Fibroblast of skin of left biceps (primary cell): ENCODE data around the gene USP10.

ENCODE experiments used
- DNase-seq, 2 experiments: peaks; one replicate each; pipeline ENCODE4 v3.0.0-alpha.2; 2013; ENCODE audit warnings: low read depth in 2 of 2

Gene USP10

GRCh38 chr16:84700446-84701300, 873 bp downstream of the USP10 start:
- DNase-seq: no peak

GRCh38 chr16:84703681-84704080, 3.9 kb downstream of the USP10 start:
- DNase-seq: no peak

- no peak for DNase-seq
Observed at GRCh38 chr16:84704253-84704652, 4.5 kb downstream of the USP10 start.

GRCh38 chr16:84706856-84707255, 7.1 kb downstream of the USP10 start:
- no peak for DNase-seq

GRCh38 chr16:84709609-84710008, 9.8 kb downstream of the USP10 start:
- DNase-seq: no peak

GRCh38 chr16:84710686-84711085, 10.9 kb downstream of the USP10 start:
- no peak for DNase-seq

- no peak for DNase-seq
Observed at GRCh38 chr16:84712138-84712671, 12.4 kb downstream of the USP10 start.

- DNase-seq: no peak
Observed at GRCh38 chr16:84712801-84713775, 13.3 kb downstream of the USP10 start.

- DNase-seq: no peak
Observed at GRCh38 chr16:84714028-84714427, 14.2 kb downstream of the USP10 start.

GRCh38 chr16:84715424-84715823, 15.6 kb downstream of the USP10 start:
- DNase-seq: no peak

- DNase-seq: no peak
Observed at GRCh38 chr16:84715854-84716253, 16.1 kb downstream of the USP10 start.

- DNase-seq: no peak
Observed at GRCh38 chr16:84716740-84717139, 16.9 kb downstream of the USP10 start.

GRCh38 chr16:84717484-84717883, 17.7 kb downstream of the USP10 start:
- no peak for DNase-seq

- no peak for DNase-seq
Observed at GRCh38 chr16:84720177-84720579, 20.4 kb downstream of the USP10 start.

- DNase-seq: no peak
Observed at GRCh38 chr16:84722068-84722467, 22.3 kb downstream of the USP10 start.

GRCh38 chr16:84723906-84724305, 24.1 kb downstream of the USP10 start:
- DNase-seq: no peak

- DNase-seq: no peak
Observed at GRCh38 chr16:84724606-84725309, 25.0 kb downstream of the USP10 start.

GRCh38 chr16:84725481-84726078, 25.8 kb downstream of the USP10 start:
- no peak for DNase-seq

- peak; percentile 55 to 60 for DNase-seq
Observed at GRCh38 chr16:84726079-84726668, 26.4 kb downstream of the USP10 start.

- no peak for DNase-seq
Observed at GRCh38 chr16:84726669-84727467, 27.1 kb downstream of the USP10 start.
